Suppressor macrophage treated with lipopolysaccharide for 4 hours (primary cell): ENCODE results near the gene NEDD8.

Experiments
- DNase-seq: peaks from one replicate; pipeline ENCODE4 v3.0.0-alpha.2; 2020

The NEDD8 gene

GRCh38 chr14:24177041-24177825 lies 54.9 kb downstream of the NEDD8 start:
- DNase-seq, result no peak

GRCh38 chr14:24176599-24176998 lies 55.6 kb downstream of the NEDD8 start:
- no peak for DNase-seq

GRCh38 chr14:24172871-24173281 lies 59.3 kb downstream of the NEDD8 start:
- no peak for DNase-seq

- DNase-seq, result no peak
These were observed 59.8 kb downstream of the NEDD8 start for GRCh38 chr14:24172261-24172860.

- no peak for DNase-seq
These were observed 60.5 kb downstream of the NEDD8 start, which contains the start of gene REC8 for GRCh38 chr14:24171422-24172260. Gene REC8 (plus strand): TSS chr14:24172080. CDS start chr14:24172553, 473 bp downstream.

- peak; percentile 59 for DNase-seq
These were observed 64.6 kb downstream of the NEDD8 start for GRCh38 chr14:24167469-24168114.
